K562 (cell line): ENCODE results near the gene THAP11. TPM values are rescaled to one million over a fixed set of nuclear protein-coding genes. Genes with fewer than 3 reads are reported as not detected.
A peak's percentile ranks its signal among the peaks of the same experiment; 100 is the strongest.

Experiments
- ATAC-seq: fragments of 200-7000 bp; cut with Tn5 transposase; 3 replicates; pipeline ENCODE4 v1.9.1; 2020; ENCODE audit warnings: moderate library complexity
- BruUV-seq: library from RNA; stranded (reverse); fragments of 400-500 nt; replicated peaks from 2 replicates; lab custom pipeline; 2021; lab: Mats Ljungman, UMichigan
- CTCF ChIA-PET: fragments of 300-600 bp; formaldehyde crosslinking; extraction: SDS; loops from one replicate; lab custom pipeline; 2021; ENCODE audit warnings: low intra/inter-chr PET ratio; lab: Yijun Ruan, JAX
- POLR2A ChIA-PET: fragments of 300-600, 350-650 bp; sonication (Branson Sonifier 250); formaldehyde crosslinking; extraction: SDS; loops from one replicate; lab custom pipeline; 2021; ENCODE audit warnings: antibody characterized with exemption, inconsistent platforms; lab: Yijun Ruan, JAX
- DNase-seq, 4 experiments: peaks; one replicate each; pipeline versions ENCODE4 v3.0.0 to v3.0.0-alpha.2; 2011 to 2018; ENCODE audit warnings: low spot score in 3 of 4, mixed read lengths in 3 of 4; ENCODE audit errors: extremely low read depth in 1 of 4
- FAIRE-seq: peaks from 2 replicates; lab custom pipeline; 2011; peaks lifted over from hg19 to GRCh38; lab: Jason Lieb, UNC
- H2AFZ ChIP-seq: 2 replicates; pipeline ENCODE4 v1.6.0; 2011; ENCODE audit warnings: low read depth, low read length, control low read depth, inconsistent platforms
- H3K27ac ChIP-seq: fragments of 200-600 bp; 3 replicates; pipeline ENCODE4 v1.8.0; 2011; ENCODE audit warnings: low read depth, mild to moderate bottlenecking, control low read depth, inconsistent platforms, low read length, moderate library complexity, mixed read lengths; ENCODE audit errors: extremely low read depth
- H3K27me3 ChIP-seq, 2 experiments: fragments of 300-600 bp in 1 of 2; 2 replicates in 1 of 2; 3 replicates in 1 of 2; pipeline versions ENCODE4 v1.6.0 to v1.8.0; 2011; ENCODE audit warnings: inconsistent platforms in 2 of 2, low read length in 2 of 2, mild to moderate bottlenecking in 1 of 2, mixed read lengths in 1 of 2, moderate library complexity in 1 of 2; ENCODE audit not compliant: control insufficient read depth in 2 of 2, insufficient read depth in 2 of 2
- H3K36me3 ChIP-seq: fragments of 300-600 bp; 3 replicates; pipeline ENCODE4 v1.8.0; 2011; ENCODE audit warnings: mild to moderate bottlenecking, low read length, inconsistent platforms; ENCODE audit not compliant: control insufficient read depth, insufficient read depth
- H3K4me1 ChIP-seq, 2 experiments: fragments of 200-600 bp in 1 of 2; replicated peaks in 1 of 2; 2 replicates in 1 of 2; 3 replicates in 1 of 2; pipeline versions ENCODE4 v1.5.1 to v1.8.0; 2011; ENCODE audit warnings: inconsistent platforms in 2 of 2, low read length in 2 of 2, mild to moderate bottlenecking in 1 of 2, mixed read lengths in 1 of 2, moderate library complexity in 1 of 2; ENCODE audit not compliant: control insufficient read depth in 2 of 2, insufficient read depth in 2 of 2
- H3K4me2 ChIP-seq: 2 replicates; pipeline ENCODE4 v1.6.1; 2011; ENCODE audit warnings: low read length, control low read depth, inconsistent platforms, mixed read lengths; ENCODE audit not compliant: insufficient read depth
- H3K4me3 ChIP-seq: fragments of 200-600 bp; sonication (generic), shearing (Covaris generic); 2 replicates; pipeline ENCODE4 v1.5.1; 2016; ENCODE audit warnings: control low read depth, inconsistent platforms
- H3K79me2 ChIP-seq: fragments of 200-600 bp; 3 replicates; pipeline ENCODE4 v1.8.0; 2011; ENCODE audit warnings: low read length, inconsistent platforms; ENCODE audit not compliant: control insufficient read depth, insufficient read depth
- H3K9ac ChIP-seq, 2 experiments: 2 replicates each; pipeline versions ENCODE4 v1.6.0 to v1.6.1; 2011; ENCODE audit warnings: low read depth in 2 of 2, low read length in 2 of 2, control low read depth in 1 of 2, inconsistent platforms in 1 of 2, mild to moderate bottlenecking in 1 of 2, mixed read lengths in 1 of 2; ENCODE audit not compliant: insufficient read depth in 1 of 2
- H3K9me1 ChIP-seq: one replicate; pipeline ENCODE4 v1.6.0; 2011; ENCODE audit warnings: inconsistent platforms, mild to moderate bottlenecking, low read length, moderate library complexity; ENCODE audit not compliant: control insufficient read depth, insufficient read depth
- H3K9me3 ChIP-seq: replicated peaks from 2 replicates; pipeline ENCODE4 v1.5.1; 2011; ENCODE audit warnings: low read depth, low read length, inconsistent platforms; ENCODE audit not compliant: control insufficient read depth, insufficient read depth
- H4K20me1 ChIP-seq: replicated peaks from 2 replicates; pipeline ENCODE4 v1.6.1; 2011; ENCODE audit warnings: low read length, inconsistent platforms, mixed read lengths; ENCODE audit not compliant: control insufficient read depth, insufficient read depth
- ARID2 ChIP-seq: fragments of 450-650 bp; IDR thresholded peaks from 2 replicates; pipeline ENCODE4 v1.6.1; 2017; ENCODE audit warnings: antibody characterized with exemption, mild to moderate bottlenecking
- BRF1 ChIP-seq: IDR thresholded peaks from 3 replicates; pipeline ENCODE4 v1.6.1; 2011; ENCODE audit warnings: borderline replicate concordance, mild to moderate bottlenecking; ENCODE audit not compliant: insufficient read length; ENCODE audit errors: extremely low read depth
- CHCHD3 ChIP-seq: fragments of 250-450 bp; sonication (Bioruptor Pico); IDR thresholded peaks from 2 replicates; pipeline ENCODE4 v2.1.2; 2022; ENCODE audit warnings: mild to moderate bottlenecking
- DDX20 ChIP-seq: fragments of 450-650 bp; IDR thresholded peaks from 2 replicates; pipeline ENCODE4 v1.6.1; 2016; ENCODE audit warnings: missing genetic modification characterization, low read depth, mild to moderate bottlenecking, missing compliant biosample characterization, moderate library complexity
- E2F5 ChIP-seq: sonication (generic); formaldehyde crosslinking; IDR thresholded peaks from 2 replicates; pipeline ENCODE4 v1.8.0; 2022; ENCODE audit warnings: mild to moderate bottlenecking, missing genetic modification reagents
- ESRRB ChIP-seq: fragments of 250-450 bp; sonication (Bioruptor Pico); IDR thresholded peaks from 2 replicates; pipeline ENCODE4 v1.5.0; 2020; ENCODE audit warnings: mild to moderate bottlenecking, moderate library complexity, borderline replicate concordance
- ETV5 ChIP-seq: sonication (generic); formaldehyde crosslinking; IDR thresholded peaks from 2 replicates; pipeline ENCODE4 v1.4.0; 2020; ENCODE audit warnings: low read depth, mild to moderate bottlenecking, missing genetic modification reagents
- EZH2 ChIP-seq: IDR thresholded peaks from 2 replicates; pipeline ENCODE4 v1.6.1; 2012; ENCODE audit warnings: low read depth, mild to moderate bottlenecking, inconsistent platforms, low read length, borderline replicate concordance
- HNRNPL ChIP-seq: fragments of 200-400 bp; formaldehyde crosslinking; IDR thresholded peaks from 2 replicates; pipeline ENCODE4 v1.6.1; 2017; ENCODE audit warnings: low read depth, mild to moderate bottlenecking, low read length
- LCOR ChIP-seq: sonication (generic); formaldehyde crosslinking; IDR thresholded peaks from 2 replicates; pipeline ENCODE4 v1.8.0; 2022; ENCODE audit warnings: mild to moderate bottlenecking, missing genetic modification reagents
- NFE2L1 ChIP-seq: fragments of 450-650 bp; IDR thresholded peaks from 2 replicates; pipeline ENCODE4 v1.6.1; 2016; ENCODE audit warnings: missing genetic modification characterization, low read depth, mild to moderate bottlenecking, missing compliant biosample characterization, moderate library complexity, borderline replicate concordance
- NR1H2 ChIP-seq: sonication (generic); formaldehyde crosslinking; IDR thresholded peaks from 2 replicates; pipeline ENCODE4 v1.4.0; 2020; ENCODE audit warnings: mild to moderate bottlenecking, missing genetic modification reagents
- NR2F6 ChIP-seq: fragments of 450-650 bp; formaldehyde crosslinking; IDR thresholded peaks from 2 replicates; pipeline ENCODE4 v1.4.0; 2020; ENCODE audit warnings: mild to moderate bottlenecking
- RBM25 ChIP-seq: fragments of 200-400 bp; formaldehyde crosslinking; IDR thresholded peaks from 2 replicates; pipeline ENCODE4 v1.6.1; 2018; ENCODE audit warnings: low read length, low read depth, moderate library complexity; ENCODE audit not compliant: severe bottlenecking
- SIRT6 ChIP-seq: IDR thresholded peaks from one replicate; pipeline ENCODE4 v1.6.1; 2012; ENCODE audit warnings: low read depth, mild to moderate bottlenecking, control low read depth, inconsistent platforms, low read length, moderate library complexity
- SMAD3 ChIP-seq: fragments of 450-650 bp; formaldehyde crosslinking; conservative IDR thresholded peaks from 2 replicates; pipeline ENCODE4 v1.4.0; 2020; ENCODE audit warnings: mild to moderate bottlenecking
- ZNF217 ChIP-seq: sonication (generic); formaldehyde crosslinking; IDR thresholded peaks from 2 replicates; pipeline ENCODE4 v1.8.0; 2022; ENCODE audit warnings: mild to moderate bottlenecking, missing genetic modification reagents
- ZNF239 ChIP-seq: fragments of 250-450 bp; sonication (Bioruptor Pico); IDR thresholded peaks from 2 replicates; pipeline ENCODE4 v1.4.0; 2020; ENCODE audit warnings: mild to moderate bottlenecking
- ZNF263 ChIP-seq: sonication (generic); formaldehyde crosslinking; IDR thresholded peaks from 2 replicates; pipeline ENCODE4 v1.8.0; 2022; ENCODE audit warnings: mild to moderate bottlenecking, missing genetic modification reagents, borderline replicate concordance
- ZNF316 ChIP-seq: fragments of 450-650 bp; IDR thresholded peaks from 2 replicates; pipeline ENCODE4 v1.6.1; 2016
- WGBS: fragments of 100-300 bp; shearing (Covaris generic); methylation state at CpG from one replicate; pipeline ENCODE4 v1.1.6; 2016; ENCODE audit warnings: low coverage, mixed read lengths; ENCODE audit not compliant: insufficient coverage; ENCODE audit errors: missing lambda C conversion rate; 5-methylcytosine and 5-hydroxymethylcytosine counted together
- in situ Hi-C: fragments of 300-500 bp; cut with MboI; formaldehyde crosslinking; loops from 4 replicates; pipeline ENCODE4 v1.15.0; 2018; ENCODE audit warnings: inconsistent platforms, mixed read lengths
- intact Hi-C: fragments of 100-400 bp; cut with micrococcal nuclease; formaldehyde crosslinking; loops from 2 replicates; pipeline ENCODE4 v1.14.2; 2022
- polyA plus RNA-seq, 8 experiments: library from polyadenylated mRNA; depleted of rRNA in 4 of 8; stranded (reverse) in 5 of 8; unstranded in 3 of 8; fragments of >200 nt; fragmentation: Nextera tagmentation in 2 of 8; fragmentation: Illumina TruSeq in 1 of 8; extraction: Ambion mirVana in 2 of 8; extraction: Trizol in 1 of 8; gene quantifications; 2 replicates each; pipeline versions ENCODE4 v1.2.1 to v1.2.3, GENCODE V29; 2011 to 2014; ENCODE audit warnings: inconsistent platforms in 1 of 8, missing spikeins in 1 of 8
- total RNA-seq, 7 experiments: library from RNA; depleted of rRNA in 6 of 7; stranded (reverse); fragments of >200 nt in 6 of 7; fragmentation: Illumina TruSeq in 2 of 7; extraction: Trizol in 2 of 7; gene quantifications; 2 replicates each; pipeline versions ENCODE4 v1.2.1 to v1.2.3, GENCODE V29; 2011 to 2021; ENCODE audit warnings: low replicate concordance in 1 of 7
- TF ChIP-seq, protein P1 (sequence below), 2 experiments: IDR thresholded peaks; 2 replicates each; pipeline ENCODE4 v1.6.1; 2011; ENCODE audit warnings: borderline replicate concordance in 1 of 2, control low read depth in 1 of 2, low read depth in 1 of 2, low read length in 1 of 2, mild to moderate bottlenecking in 1 of 2, mixed read lengths in 1 of 2, moderate library complexity in 1 of 2; ENCODE audit not compliant: insufficient read depth in 1 of 2, insufficient read length in 1 of 2, poor library complexity in 1 of 2, severe bottlenecking in 1 of 2; ENCODE audit errors: extremely low read depth in 1 of 2

Gene THAP11
- total and polyA plus RNA-seq, 9 of the 15 experiments (the other 6 are each of a cell fraction or from before 2014, with no cell fraction given), result 2.4 to 31.6 (median 21.4) TPM

- TF ChIP-seq, protein P1, sequence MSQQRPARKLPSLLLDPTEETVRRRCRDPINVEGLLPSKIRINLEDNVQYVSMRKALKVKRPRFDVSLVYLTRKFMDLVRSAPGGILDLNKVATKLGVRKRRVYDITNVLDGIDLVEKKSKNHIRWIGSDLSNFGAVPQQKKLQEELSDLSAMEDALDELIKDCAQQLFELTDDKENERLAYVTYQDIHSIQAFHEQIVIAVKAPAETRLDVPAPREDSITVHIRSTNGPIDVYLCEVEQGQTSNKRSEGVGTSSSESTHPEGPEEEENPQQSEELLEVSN (IDR thresholded peaks at IDR 0.05; ENCODE audit: borderline replicate concordance in 1 of 2, extremely low read depth in 1 of 2, insufficient read depth in 1 of 2, insufficient read length in 1 of 2, low read depth in 1 of 2, low read length in 1 of 2, poor library complexity in 1 of 2, severe bottlenecking in 1 of 2), result peak; percentile 59 to 78
- TF ChIP-seq ESRRB (CRISPR knock-in tag) (no peak), ZNF239 (CRISPR knock-in tag) (no peak)
Observed at GRCh38 chr16:67884684-67885083, 42.6 kb downstream of the THAP11 start, which contains the start of gene NRN1L (continued).

DNA sequence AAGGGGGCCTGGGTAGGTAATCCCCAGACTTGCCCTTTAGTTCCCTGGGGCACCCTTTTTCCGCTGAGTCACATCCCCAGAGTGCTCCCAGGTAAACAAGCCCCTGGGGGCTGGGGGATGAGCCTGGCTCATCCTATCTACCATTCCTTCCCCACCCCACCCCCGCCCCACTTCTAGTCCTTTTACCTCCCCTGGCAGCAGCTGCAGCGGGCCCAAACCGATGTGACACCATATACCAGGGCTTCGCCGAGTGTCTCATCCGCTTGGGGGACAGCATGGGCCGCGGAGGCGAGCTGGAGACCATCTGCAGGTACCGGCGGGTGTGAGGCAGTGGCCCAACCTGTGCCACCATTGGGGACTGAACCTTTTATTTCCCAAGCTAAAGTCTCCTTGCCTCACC lies 43.4 kb downstream of the THAP11 start:
- Histone ChIP-seq H3K9me3 (no peaks in the 10 kb centered on the region), H3K27me3 (no peaks in the 10 kb centered on the region), H3K9me1 (no peaks in the 10 kb centered on the region), H3K79me2 (no peaks in the 10 kb centered on the region), H3K27ac (no peak overlapping the region), H3K4me2 (no peak overlapping the region), H3K9ac (peak overlapping the region in 1 of 2 experiments; percentile 63; a peak in 1 of 4 replicates), H3K4me1 (peaks cover 6 to 43% of the 10 kb centered on the region in 2 experiments; a peak in 4 of 5 replicates), H4K20me1 (peaks cover 19% of the 10 kb centered on the region), H2AFZ (no peak overlapping the region), H3K4me3 (no peak overlapping the region), H3K36me3 (peaks cover 46% of the 10 kb centered on the region; the same call in 2 of the 3 replicates)
- 92% methylated on average over 9 of the region's 12 CpGs for WGBS
- CTCF ChIA-PET, result interaction anchor here (1.4 to 1.9 kb wide), 2 partner anchors 34 to 40 kb away, joined by 4 to 9 read pairs; no protein-coding TSS in a partner anchor
- FAIRE-seq, result no peak
- no peak for DNase-seq
- in situ Hi-C loops (no loop called here), intact Hi-C loops (loop anchor here (10.0 kb wide), 1 partner anchor 159 kb away; no protein-coding TSS in a partner anchor)
- POLR2A ChIA-PET, result interaction anchor here (0.6 to 4.1 kb wide), 6 partner anchors 9 to 117 kb away, joined by 3 to 15 read pairs (median 4); partner anchors contain the start of genes EDC4 and PSMB10
- ATAC-seq, result no peak
- BruUV-seq, result no TSS peak
- no peak for TF ChIP-seq NFE2L1 (tag)
- TF ChIP-seq DDX20, result no peak
- TF ChIP-seq ZNF263 (CRISPR knock-in tag), result peak; percentile 51; the same call in 1 of the 2 replicates
- no peak for TF ChIP-seq EZH2
- no peak for TF ChIP-seq HNRNPL
- no peak for TF ChIP-seq BRF1
- no peak for TF ChIP-seq ZNF217 (CRISPR knock-in tag)
- no peak for TF ChIP-seq ETV5 (CRISPR knock-in tag)
- TF ChIP-seq E2F5 (CRISPR knock-in tag), result no peak
- no peak for TF ChIP-seq ARID2
- TF ChIP-seq SMAD3 (CRISPR knock-in tag), result no peak
- no peak for TF ChIP-seq LCOR (CRISPR knock-in tag)
- no peak for TF ChIP-seq SIRT6
- no peak for TF ChIP-seq CHCHD3 (CRISPR knock-in tag)
- no peak for TF ChIP-seq RBM25
- TF ChIP-seq NR1H2 (CRISPR knock-in tag), result no peak
- peak; percentile 40 for TF ChIP-seq ZNF316
- no peak for TF ChIP-seq NR2F6
